ENCODE data around the gene RFX3.

RFX3 gene

DNA sequence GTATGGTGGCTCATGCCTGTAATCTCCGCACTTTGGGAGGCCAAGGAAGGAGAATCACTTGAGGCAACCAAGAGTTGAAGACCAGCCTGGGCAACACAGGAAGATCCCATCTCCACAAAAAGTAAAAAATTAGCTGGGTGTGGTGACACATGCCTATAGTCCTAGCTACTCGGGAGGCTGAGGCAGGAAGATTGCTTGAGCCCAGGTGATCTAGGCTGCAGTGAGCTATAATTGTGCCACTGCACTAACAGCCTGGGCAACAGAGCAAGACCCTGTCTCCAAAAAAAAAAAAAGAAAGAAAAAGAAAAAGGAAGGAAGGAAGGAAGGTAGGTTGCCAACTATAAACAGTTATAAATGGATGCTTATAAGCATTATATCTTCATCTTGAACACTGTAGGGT, 51.0 kb downstream of the RFX3 start:
- DNase-seq = no peak

DNA sequence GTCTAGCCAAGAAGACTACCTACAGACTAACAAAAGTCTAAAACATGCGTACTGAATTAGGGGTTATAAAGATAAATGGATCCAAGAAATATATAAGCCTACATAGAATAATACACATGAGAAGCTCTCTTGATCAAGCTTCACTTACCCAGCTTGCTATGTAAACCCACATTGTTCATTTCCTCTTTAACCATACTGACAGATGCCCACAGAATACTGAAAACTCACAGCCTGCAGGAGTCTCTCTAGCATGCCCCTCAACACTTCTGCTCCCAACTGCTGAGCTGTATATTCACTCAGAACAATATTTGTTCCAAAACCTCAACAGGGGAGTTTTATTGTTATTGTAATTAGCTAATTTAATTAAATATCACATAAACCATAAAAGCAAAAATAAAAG, 52.4 kb downstream of the RFX3 start:
- DNase-seq = no peak

DNA sequence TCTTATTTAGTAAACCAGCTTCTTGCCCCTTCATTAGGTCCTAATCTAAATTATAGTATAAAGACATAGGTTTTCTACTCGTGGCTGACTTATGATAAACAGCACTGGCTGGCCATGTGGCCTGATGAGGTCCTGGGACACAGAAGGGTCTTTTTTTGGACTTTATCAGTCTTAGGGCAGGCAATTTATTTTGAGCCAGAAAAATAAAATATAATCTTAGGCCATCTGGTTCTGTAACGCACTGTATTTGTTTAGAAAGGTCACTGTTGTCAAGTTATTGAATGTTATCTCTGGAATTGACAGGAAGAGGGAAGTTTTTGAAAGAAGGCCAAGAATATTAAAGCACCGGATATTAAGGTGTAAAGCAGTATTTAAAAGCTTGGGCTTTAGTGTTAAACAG, 53.9 kb downstream of the RFX3 start:
- no peak for DNase-seq

DNA sequence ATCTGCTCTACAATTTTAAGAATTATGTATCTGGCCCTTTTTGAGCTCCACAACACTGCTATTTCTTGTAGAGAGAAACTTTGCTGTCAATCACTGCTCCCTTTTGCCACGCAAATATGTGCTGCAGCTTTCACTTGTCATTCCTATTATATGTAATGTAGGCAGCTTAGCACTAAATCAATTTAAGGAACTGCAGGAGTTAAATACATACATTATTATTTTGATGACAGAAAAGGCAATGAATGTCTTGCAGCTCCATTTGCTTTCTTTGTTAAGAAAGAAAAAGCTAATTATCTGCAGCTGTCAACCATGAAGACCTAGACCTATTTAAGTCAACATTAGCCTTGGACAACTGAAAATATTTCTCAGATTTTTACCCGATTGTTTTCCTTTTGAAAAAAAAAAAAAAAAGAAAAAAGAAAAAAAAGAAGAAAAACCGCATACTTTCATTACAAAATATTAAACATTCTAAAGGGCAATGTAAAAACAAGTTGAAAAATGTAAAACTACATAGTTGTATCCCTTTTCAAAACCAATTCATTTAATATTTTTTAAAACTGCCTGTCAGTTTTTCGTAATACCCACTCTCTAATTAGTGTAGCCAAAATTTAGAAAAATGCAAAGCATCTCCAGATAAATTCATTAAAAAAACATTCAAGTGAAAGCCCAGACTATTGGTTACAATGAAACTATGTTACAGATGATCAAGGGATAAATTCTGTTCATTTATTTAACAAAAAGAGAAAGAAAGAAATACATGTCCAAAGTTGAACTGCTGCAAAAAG, 57.2 kb downstream of the RFX3 start:
- no peak for DNase-seq

DNA sequence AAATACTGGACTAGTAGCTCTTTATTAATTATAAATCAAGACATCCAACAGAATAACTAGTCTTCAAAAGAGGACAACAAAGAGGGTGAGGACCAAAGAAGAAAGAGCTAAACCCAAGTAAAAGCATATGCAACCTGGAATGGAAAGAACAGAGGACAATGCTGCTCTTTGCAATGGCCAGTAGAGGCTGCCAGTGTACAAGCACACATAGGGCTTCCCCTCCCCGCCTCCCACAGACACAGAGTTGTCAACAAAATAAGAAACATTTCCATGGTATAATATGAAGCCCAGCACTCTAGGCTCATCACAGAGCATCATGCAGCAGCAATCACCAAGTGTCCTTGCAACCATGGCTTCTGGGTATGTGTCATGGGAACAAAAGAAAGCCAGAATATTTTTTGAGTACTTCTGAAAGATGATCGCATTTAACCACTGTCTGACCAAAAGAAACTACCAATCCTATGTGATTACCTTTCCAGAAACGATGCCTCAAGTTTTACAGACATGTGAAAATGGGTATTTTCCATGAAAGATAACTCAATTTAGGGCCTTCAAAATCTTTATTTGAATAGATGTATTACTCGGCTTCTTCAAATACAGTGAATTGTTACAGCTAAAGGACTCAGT, 58.1 kb downstream of the RFX3 start:
- DNase-seq = peak; percentile 58

DNA sequence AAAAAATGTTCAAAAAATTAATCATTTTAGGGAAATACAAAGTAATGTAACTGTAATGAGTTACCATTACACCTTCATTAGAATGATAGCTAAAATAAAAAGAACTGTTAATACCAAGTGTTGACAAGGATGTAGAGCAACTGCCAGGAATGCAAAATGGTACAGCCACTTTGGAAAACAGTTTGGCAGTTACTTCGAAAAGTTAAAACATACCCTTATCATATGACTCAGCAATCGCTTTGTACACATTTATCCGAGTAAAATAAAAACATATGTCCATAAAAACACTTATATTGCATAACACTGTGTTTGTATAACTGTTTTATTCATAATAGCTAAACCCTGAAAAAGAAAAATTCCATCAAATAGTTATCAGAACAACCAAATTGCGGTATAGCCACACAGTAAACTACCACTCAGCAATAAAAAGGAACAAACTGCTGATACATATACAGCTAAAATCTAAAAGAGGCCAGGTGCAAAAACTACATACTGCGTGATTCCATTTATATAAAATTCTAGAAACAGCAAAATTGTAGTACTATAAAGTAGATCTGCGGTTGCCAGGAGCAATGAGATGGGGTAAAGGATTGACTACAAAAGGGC, 61.7 kb downstream of the RFX3 start:
- DNase-seq = no peak

DNA sequence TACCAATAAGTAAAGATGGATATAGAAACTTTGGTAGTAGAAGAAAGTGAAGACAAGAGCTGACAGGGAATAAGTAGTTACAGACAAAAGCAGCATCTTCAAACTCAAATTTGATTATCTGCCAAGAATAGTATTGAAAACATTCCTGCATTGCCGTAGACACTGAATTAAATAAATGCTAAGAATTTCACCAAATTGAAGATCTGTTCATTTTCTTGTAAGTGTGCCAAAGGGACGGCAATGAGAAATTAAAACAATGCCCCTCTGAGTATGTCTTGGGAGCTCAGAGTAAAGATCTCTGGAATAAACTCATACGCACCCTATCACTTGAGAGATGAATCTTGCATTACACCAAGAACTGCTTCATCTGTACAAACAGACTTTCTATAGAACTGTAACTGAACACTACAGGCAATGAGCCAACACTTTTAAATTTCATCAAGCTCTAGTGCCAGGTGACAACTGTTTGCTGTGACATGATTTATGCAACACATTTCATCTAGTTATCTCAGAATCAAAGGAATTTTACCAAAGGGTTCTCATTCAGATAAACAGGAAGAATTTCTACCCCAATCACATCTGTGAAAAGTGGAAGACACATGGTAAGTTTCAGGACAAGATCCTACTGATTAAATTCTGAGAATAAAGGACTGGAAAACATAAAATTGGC, 66.9 kb downstream of the RFX3 start:
- peak; percentile 15 for DNase-seq

DNA sequence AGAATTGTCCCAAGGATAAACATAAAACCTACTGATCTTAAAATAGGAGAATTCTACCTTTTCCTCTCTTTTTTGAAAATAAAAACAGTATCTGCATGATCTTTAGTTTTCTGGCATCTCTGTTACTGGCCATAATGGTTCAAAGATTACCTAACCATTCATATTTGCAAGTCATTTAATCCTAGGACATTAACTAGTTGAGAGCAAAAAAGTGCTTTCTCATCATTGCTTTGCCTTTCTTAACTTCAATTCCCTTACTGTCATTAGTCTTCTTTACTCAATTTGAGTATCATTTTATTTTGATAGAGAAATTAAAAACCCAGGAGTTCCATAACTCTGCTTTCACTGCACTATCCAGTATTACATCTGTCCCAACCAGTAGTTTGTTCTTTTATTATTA, 68.6 kb downstream of the RFX3 start:
- no peak for DNase-seq

DNA sequence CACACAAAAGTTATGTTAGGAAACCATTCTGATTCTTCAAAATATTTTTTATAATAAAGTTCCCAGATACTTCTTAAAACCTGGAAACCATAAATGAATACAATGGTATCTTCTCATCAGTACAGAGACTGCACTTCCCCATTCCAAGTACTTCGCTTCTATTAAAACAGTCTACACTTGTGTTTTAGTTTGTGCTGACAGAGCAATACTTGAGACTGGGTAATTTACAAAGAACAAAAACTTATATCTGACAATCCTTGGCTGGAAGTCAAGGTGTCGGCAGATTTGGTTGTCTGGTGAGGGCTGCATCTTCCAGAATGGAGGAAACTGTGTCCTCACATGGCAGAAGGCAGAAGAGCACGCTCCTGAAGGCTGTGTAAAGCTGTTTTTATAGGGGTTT, 70.1 kb downstream of the RFX3 start:
- DNase-seq = no peak

DNA sequence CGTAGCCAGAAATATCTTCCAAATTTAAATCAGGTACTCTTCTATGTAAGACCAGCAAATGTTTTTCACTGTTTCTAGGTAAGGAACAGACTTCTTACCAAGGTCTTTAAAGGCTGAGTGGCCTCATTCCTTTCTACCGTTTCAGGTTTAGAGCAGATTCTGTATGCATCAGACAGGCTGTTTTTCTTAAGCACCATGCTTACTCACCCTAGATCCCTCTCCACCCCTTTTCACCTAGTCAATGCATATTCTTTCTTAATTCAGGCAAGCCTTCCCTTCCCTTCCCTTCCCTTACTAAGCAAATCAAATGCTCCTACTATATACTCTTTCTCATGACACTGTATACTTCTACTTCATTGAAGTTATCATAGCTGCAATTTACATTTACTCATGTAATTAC, 70.7 kb downstream of the RFX3 start:
- DNase-seq = no peak

DNA sequence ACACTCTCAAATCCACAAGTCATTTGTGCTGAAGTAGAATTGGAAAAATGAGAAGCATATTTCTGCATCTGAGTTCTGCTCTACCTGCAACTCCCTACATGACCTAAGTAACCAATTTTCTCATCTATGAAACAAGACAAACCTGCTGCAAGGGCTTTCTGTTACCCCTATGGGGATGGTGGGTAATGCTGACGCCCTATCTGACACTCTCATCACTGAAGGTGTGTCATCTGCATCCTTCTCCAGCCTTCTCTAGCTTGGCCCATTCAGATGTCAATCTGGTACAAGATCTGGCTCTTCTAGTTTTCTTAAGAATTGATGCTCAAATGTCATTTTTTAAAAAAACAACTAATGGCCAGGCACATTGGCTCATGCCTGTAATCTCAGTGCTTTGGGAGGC, 73.8 kb downstream of the RFX3 start:
- DNase-seq = no peak

DNA sequence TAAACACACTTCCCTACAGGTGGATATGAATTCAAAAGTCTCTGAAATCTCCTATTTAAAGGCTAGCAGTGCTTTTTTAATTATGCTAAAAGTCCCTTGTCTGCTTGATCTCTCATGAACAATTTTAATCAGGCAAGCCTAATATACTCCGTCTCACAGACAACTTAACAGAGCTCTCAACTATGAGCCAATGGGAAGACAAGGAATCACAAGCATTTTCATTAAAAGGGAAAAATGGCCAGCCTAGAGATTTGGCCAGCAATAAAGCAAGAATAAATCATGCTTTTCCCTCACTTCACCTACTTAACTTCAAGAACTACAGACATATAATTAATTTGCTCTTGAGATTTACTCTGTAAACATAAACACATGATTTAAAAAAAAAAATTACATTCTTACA, 78.0 kb downstream of the RFX3 start:
- DNase-seq = no peak

DNA sequence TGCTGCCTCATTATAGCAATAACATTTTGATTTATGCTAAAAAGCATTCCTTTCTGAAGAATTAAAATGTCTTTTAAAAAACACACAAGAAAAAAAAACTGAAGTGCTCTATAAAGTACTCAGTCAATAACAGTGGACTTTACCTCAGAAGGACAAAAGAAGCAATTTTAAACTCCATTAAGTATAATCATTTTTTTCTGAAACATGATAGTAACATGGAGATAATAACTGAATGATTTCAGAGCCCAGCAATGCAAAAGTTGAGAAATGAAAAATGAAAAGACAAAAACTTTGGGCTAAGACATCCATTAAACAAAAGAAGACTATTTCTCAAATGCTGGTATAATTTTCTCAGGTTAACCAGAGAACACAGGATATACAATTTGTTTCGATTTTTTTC, 78.7 kb downstream of the RFX3 start:
- DNase-seq = no peak

DNA sequence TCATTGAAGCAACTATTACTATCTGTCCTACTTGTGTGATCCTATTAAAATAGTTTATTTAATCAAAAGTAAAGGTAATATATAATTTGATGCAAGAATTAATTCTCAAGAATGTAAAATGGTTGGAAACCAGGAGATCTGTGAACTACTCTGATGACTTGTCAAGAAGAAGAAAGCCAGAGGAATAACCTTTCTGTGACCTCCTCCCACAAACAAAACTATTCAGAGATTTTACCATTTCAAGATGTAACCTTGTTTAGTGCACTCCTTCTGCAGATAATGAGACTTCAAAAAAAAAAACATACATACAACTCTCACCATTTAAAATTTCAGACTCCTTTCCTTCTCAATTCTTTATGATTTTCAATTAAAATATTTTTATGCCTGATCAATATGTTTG, 79.5 kb downstream of the RFX3 start:
- no peak for DNase-seq

DNA sequence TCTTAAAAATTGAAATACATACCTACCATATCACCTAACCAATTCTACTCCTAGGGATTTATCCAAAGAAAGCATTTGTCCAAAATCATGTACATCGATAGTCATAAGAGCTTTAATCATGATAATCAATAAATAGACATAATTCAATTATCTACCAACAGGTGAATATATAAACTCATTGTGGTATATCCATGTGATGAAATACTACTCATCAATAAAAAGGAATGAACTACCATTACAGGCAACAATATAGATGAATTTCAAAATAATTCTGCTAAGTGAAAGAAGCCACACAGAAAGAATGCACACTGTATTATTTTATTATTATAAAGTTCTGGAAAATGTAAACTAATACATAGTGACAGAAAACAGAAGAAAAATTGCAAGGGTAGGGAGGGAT, 81.8 kb downstream of the RFX3 start:
- DNase-seq = no peak

DNA sequence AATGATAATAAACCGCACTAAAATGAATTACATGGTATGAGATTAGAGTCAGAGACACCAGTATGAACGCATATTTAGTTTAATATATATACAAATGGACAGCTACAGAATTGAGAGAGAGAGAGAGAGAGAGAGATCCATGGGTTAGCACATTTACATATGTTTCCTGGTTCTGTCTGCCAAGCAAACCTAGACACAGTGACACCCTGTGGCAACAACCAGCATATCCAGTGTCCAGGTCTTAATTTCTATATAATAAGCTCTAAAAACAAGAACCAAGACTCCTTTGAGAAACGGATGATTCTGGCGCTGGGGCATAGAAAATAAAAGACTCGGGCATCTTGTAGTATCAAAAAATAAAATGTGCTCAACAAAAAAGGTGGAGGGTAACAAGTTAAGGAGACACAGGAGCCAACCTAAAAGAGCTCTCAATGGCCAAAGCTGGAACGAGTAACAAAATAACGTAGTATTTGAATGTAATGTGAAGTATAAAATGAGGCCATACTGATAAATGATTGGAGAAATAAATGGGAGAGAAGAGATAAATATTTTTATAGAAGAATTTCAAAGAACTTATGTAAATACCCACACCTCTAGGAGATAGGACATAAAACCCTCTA, 84.5 kb downstream of the RFX3 start:
- DNase-seq = peak; percentile 42

DNA sequence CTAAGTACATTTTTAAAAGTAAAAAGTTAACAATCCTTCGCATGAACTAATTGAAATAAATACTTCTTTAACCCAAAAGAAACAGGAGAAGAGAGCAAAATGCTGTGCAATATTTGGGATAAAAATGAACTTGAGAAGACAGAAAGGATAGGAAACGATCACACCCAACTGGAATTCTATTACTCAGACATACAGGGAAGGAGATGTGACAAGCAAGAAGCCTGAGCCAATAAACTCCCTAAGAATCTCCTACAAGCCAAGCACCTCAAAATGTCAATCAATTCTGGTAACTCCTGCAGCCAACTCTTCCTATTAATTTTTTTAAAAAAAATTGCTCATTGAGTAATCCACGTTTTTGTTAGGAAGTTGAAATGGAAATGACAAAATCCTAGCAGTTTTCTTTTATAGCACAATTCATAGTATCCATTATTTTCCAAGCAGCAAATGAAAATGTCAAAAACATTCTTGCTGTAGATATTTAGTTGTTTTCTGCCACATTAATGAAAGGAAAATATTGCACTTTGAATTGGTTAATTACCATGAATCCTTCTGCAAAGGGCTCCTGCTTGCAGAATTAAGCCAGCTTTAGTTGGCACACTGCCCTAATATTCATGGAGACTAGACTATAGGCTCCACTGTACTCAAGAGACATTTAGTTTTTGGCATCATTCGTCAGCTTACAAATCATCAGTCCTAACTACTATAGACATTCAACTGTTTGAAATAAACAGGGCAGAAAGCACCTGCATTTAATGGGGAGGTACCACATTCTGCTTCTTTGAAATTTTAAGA, 89.0 kb downstream of the RFX3 start:
- DNase-seq = peak; percentile 74

DNA sequence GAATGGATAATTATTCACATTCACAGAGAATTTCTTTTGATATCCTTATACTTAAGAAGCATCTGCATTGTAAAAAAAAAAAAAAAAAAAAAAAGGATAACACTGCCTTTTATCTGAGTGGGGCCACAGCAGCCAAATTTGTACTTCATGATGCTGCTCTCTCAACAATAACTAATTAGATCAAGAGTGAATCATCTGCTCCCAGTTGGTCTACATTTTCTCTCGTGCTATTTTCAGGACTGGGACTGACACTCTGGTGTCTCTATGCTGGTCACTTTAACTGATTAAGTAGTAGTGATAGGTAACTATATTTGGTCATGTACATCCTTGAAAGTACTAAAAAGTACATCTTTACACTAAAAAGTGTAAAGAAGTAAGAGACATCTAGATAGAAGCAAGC, 90.1 kb downstream of the RFX3 start:
- peak; percentile 56 for DNase-seq

DNA sequence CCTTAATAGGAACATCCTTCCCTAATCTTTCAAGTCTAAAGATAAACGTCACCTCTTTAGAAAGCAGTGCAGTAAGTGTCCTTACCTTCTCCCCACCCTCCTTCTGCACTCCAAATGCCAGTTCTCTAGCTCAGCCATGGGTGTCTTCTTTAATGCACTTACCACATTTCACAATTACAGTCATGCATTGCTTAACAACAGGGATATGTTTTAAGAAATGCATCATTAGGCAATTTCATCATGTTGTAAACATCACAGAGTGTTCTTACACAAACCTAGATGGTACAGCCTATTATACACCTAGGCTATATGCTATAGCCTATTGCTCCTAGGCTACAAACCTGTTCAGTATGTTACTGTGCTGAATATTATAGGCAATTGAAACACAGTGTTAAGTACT, 91.2 kb downstream of the RFX3 start:
- peak; percentile 24 for DNase-seq

DNA sequence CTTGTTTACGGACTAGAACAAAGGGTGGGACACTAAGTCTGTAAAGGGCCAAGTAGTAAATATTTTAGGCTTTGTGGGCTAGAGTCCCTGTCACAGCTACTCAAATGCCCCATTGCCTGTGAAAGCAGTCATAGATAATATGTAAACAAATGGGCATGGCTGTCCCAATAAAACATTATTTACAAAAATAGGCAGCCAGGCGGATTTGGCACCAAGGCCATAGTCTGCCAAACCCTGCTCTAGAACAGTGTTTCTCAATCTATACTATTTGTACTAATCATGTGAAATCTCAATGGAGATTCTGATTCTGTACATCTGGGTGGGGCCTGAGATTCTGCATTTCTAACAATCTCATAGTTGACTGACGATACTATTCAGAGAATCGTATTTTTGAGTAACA, 92.0 kb downstream of the RFX3 start:
- no peak for DNase-seq

DNA sequence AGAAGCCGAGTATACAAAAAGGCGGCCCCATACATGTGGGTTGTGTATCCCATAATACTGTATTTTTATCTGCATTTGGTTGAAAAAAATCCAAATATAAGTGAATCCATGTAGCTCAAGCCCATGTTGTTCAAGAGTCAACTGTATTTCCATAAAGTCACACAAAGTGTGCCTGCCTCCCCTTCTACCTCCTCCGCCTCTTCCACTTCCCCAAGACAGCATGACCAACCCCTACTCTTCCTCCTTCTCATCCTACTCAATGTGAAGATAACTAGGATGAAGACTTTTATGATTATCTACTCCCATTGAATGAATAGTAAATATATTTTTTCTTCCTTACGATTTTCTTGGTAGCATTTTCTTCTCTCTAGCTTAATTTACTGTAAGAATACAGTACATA, 92.7 kb downstream of the RFX3 start:
- DNase-seq = no peak

DNA sequence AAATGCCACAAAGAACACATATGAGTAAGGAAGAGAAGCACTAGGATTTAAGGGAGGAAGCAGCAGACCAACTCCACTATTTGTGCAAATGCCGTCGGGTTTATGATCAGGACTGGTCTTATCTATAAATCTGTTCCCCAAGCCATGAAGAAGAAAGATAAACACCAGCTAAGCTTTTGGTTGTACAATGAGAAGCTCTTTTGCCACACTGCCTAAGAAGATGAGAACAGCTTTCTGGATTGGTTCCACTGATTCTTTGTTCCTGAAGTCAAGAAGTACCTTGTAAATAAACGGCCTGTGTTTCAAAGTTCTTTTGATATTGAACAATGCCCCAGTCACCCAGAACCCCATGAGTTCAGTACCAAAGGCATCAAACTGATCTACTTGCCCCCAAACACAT, 93.9 kb downstream of the RFX3 start:
- no peak for DNase-seq

DNA sequence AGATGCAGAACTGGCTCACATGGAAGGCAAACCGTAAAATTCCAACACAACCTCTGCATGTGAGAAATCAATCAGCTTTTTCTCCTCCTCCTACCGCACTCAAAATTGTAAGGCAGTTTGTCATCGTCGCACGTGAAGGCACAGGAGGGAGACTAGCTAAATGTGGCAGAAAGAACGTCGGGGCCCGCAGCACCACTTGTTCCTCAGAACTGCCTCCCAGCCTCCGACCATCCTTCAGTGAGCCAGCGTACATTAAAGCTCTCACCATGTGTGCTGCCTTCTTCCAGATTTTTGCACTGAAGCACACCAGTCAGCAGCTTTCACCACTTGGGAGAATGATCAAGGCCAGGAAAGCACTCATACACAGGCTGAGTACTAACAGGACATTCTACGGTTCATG, 105.9 kb downstream of the RFX3 start:
- DNase-seq = no peak
